ENCODE data around the gene BSND.

BSND gene

DNA sequence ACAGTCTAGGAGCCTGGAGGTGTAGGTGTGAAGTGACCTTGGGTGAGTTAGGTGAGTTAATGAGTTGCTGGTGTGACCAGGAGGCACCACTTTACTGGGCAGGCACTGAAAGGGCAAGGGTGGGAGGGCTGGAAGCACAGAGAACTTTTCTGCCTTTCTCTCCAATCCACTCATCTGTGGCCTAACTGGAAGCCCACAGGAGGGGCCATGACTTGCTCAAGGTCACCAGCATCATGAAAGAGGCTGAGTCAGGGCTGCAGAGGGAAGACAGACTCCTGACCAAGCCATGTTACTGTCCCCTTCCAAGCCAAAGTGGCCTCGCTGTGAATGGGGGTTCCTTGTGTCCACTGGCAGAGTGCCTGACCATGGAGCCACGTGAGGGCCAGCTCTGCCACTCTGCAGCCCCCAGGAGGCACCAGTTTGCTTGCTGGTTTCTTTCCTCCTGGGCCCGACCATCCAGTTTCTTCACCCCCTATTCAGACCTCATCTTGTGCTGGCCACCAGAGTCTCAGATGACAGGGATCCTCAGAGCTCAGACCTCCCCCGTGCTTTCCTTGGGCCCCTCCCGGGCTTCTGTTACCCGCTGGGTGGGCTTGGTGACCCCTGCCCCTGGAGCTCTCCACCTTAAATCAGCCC lies 4.3 kb upstream of the BSND start:
- DNase-seq (ENCODE audit: low spot score), result no peak

- DNase-seq (ENCODE audit: low spot score), result no peak
Observed at GRCh38 chr1:54995013-54995760, 3.5 kb upstream of the BSND start.

DNA sequence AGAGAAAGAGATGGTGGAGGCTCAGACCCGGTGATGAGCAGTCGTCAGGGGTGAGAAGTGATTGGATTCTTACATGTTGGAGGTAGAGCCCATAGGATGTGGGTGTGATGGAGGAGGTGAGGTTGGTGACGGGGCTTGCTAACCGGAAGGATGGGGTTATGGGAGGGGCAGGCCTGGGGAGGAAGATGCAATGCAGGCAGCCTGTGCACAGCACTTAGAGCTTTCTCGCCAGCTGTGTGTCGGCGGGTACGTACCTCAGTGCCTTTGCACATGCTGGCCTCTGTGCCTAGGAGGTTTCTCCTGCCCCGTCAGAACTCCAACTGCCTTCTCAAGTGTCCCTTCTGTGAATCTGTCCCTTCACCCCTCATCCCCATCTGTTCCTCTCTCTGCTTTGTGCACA lies 2.9 kb upstream of the BSND start:
- DNase-seq (ENCODE audit: low spot score), result no peak

DNA sequence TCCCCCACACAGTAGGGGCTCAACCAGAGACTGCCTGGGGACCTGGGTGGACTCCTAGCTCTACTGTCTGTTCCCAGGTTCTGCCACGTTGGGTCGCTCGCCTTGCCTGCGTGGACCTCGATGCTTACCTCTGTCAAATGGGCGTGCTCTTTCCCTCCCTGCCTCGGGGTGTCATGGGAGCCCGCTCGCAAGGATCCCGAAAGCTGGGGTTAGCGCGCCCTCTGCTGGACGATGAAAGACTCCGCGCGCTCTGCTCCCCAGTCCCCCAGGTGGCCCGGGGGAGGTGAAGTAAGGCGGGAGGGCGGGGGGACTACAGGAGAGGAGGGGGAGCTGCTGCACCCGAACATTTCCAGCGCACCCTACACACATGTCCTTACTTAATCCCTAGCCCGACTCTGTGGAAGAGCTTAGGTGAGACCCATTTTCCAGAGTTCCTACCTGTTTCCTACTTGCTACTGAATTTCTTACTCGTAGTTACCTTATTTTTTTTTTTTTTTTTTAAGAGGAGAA lies 2.3 kb upstream of the BSND start:
- peak; percentile 79 for DNase-seq (ENCODE audit: low spot score)

DNA sequence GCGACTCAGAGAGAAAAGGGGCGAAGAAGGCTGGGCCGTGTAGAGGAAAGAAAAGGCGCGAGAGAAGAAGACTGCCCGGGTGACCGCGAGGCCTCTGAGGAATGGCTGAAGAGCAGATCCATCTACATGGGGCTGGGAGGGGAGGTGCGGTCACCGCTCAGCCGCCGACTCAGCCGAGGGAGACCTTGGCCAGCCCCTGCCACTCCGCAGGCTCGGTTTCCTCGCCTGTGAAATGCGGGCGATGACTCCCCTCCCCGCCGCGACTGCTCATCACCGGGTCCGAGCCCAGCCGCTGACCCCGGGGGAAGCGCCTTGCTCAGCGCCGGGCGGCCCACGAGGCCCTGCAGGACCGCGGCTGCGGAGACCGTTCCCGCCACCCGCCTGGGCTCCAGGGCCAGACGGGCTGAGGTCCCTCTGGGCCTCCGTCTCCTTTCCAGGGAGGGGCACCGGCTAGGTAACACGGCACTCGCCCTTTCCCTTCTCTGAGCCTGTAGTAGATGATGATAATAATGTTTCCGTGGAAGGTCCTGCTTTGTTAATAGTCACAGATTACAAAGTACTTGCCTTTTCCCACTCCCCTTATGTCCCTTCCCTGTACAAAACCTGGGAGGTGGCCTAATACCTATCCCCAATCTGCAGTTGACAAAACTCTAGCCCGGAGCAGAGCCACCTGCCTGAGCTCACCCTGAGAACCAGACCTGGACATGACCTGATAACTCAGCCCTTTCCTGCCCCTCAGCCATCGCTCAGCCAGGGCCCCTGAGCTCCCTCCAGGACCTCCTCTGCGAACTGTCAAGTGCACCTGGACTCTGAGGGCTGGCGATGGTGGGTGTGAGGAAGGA lies 1.6 kb upstream of the BSND start:
- DNase-seq (ENCODE audit: low spot score), result no peak

DNA sequence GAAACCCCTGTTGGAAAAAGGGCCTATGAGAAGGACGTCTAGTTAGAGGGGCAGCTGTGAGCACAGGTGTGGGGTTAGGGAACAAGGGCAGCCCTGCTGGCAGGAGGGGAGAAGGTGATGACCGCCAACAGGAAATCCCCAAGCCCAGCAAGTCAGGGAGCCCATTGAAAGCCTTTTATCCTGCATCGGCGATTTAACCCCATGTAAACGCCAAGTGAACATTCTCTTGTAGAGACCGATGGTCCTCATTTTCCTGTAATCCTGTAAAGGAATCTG lies 1.1 kb upstream of the BSND start:
- DNase-seq (ENCODE audit: low spot score), result no peak

GRCh38 chr1:54998100-54998499 lies 633 bp upstream of the BSND start:
- no peak for DNase-seq (ENCODE audit: low spot score)

DNA sequence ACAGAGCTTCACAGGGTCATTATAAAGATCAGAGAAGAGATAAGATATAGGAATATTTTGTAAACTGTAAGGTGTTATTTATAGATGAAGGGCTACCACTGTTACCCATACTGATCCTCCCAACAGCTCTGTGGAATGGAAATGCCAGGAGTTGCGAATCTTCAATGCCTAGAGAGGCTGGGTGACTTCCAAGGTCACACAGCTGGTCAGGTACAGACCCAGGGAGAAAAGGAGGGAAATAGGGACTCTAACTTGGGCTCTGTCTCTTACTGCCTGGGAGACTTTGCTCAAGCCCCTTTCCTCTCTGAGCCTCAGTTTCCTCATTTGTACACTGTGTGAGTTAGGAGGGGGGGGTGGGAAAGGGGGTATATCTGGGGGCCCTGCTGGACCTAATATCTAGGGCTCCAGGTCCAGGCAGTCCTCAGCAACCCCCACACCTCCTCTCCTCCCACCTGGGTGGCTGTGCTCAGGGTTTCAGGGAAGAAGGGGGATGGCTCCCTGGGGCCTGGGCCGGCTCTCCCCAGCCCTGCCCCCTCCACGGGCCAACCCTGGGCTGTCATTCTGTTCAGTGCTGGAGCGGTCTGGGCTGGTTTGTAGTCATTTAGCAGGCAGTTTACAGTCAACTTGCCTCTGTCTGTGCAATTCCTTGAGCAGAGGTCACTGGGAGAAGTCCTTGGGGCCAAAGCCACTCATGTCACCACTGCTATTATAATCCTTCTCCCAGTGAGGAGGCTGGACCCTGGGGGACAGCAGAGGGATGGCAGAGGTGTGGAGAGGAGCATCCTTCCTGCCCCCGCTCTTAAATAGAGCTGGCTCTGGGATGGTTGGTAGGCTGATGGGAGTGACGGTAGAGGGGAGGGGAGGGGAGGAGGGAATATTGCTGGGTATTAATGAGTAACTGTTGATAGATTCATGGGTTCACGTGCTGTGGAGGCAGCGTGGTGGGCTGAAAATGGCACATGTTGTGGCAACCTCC lies 1.7 kb downstream of the BSND start:
- no peak for DNase-seq (ENCODE audit: low spot score)

GRCh38 chr1:55001311-55001710 lies 2.6 kb downstream of the BSND start:
- no peak for DNase-seq (ENCODE audit: low spot score)

- no peak for DNase-seq (ENCODE audit: low spot score)
Observed at GRCh38 chr1:55002686-55003085, 4.0 kb downstream of the BSND start.

DNA sequence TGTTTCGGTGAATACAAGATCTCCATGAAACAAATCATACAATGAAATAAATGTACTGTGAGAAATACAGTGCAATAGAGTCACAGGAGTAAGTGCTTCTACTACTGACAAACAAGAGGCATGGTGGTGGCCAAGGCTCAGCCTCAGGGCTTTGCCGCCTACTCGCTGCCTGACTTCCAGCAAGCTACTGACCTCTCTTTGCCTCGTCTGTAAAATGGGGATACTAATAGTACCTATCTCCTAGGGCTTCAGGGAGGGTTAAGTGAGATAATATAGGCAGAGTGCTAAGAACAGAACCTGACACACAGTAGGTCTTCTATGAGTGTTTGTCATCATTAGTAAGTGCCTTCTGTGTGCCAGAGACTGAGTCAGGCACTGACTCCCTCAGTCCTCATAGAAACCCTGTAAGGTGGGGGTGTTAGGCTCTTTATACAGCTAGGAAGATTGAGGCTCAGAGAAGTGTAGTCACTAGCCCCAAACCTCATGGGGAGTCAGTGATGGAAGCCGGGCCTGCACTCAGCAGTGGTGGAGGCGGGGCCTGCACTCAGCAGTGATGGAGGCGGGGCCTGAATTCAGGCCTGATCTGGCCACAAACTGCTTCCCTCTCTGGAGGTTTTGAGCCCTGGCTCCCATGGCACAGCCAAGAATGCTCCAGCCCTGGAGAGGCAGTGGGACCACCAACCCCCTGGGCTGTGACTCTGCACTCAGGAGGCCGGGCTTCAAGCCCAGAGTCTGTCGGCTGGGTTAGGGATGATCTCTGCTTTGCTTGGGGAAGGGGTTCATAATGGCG lies 6.8 kb downstream of the BSND start:
- DNase-seq (ENCODE audit: low spot score), result no peak

DNA sequence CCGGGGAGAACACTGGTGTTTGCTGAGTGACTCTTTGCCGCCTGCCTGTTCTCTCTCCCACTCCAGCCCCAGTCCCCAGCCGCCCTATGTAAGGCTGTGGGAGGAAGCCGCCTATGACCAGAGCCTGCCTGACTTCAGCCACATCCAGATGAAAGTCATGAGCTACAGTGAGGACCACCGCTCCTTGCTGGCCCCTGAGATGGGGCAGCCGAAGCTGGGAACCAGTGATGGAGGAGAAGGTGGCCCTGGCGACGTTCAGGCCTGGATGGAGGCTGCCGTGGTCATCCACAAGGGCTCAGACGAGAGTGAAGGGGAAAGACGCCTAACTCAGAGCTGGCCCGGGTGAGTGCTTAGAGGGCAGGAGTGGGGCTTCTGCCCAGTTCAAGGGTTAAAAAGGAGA lies 8.2 kb downstream of the BSND start:
- no peak for DNase-seq (ENCODE audit: low spot score)

- DNase-seq (ENCODE audit: low spot score), result peak; percentile 37
Observed at GRCh38 chr1:55007625-55008024, 8.9 kb downstream of the BSND start.

DNA sequence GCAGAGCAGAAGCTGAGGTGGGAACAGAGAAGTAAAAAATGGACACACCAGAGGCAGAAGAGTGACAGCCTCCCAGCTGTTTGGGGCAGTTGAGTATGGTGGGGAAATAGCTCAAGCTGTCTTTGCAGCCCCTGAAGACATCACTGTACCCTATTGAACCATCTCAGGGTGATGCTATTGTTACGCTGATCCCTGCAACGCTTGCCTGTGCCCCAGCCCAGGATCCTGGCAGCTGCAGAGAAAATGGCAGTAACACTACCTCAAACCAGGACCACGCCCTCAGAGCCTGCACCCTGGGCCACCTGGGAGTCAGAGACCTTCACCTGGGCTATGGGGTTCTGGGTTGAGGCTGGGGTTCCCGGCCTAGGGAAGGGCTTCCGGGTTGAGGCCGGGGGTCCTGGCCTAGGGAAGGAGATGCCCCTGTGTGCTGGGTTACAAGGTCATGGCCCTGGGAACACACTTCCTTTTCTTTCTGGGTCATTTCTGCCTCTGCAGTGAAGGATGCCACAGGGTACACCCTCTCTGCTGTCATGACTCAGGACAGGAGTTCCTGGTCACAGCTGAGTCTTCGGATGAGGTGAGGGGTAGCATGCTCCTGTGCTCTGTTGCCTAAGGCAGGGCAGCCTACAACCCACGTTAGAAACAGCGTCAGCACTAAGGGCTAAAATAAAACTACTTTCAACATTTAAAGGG lies 11.6 kb downstream of the BSND start:
- DNase-seq (ENCODE audit: low spot score), result no peak

- no peak for DNase-seq (ENCODE audit: low spot score)
Observed at GRCh38 chr1:55010887-55011217, 12.1 kb downstream of the BSND start.

DNA sequence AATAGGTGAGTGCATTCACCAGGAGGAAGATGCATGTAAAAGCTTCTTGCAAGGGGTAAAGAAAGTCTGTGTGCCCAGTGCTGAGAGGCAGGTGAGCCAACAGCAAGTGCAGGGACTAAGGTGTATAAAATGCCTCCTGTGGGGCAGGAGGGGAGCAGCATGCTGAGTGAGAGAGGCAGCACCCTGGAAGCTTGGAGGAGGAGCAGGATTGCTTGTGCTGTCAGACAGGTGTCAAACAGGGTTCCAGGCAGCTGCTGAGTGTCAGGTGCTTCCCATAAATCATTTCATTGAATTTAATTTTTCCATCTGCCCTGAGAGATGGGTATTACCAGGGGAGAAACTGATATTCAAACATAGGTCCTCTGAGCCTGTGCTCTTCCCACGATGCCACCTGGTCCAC lies 13.9 kb downstream of the BSND start:
- DNase-seq (ENCODE audit: low spot score), result no peak

DNA sequence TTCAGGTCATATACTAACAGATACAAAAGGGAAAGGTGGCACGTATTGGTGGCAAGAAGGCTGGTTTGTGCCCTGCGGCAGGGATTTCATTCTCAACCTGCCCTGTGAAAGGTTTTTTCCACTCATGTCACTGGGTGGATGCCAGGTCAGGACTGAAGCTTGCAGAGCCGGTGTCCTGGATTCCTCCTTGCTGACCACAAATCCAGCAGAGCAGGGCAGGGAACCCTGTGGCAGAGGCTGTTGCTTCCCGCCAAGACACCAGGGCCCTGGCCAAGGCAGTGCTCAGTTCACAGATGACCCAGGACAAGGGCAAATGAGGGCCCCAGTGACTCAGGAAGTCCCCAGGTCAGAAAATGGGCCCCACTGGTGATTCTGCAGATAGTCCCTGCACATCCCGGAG lies 16.4 kb downstream of the BSND start:
- no peak for DNase-seq (ENCODE audit: low spot score)

DNA sequence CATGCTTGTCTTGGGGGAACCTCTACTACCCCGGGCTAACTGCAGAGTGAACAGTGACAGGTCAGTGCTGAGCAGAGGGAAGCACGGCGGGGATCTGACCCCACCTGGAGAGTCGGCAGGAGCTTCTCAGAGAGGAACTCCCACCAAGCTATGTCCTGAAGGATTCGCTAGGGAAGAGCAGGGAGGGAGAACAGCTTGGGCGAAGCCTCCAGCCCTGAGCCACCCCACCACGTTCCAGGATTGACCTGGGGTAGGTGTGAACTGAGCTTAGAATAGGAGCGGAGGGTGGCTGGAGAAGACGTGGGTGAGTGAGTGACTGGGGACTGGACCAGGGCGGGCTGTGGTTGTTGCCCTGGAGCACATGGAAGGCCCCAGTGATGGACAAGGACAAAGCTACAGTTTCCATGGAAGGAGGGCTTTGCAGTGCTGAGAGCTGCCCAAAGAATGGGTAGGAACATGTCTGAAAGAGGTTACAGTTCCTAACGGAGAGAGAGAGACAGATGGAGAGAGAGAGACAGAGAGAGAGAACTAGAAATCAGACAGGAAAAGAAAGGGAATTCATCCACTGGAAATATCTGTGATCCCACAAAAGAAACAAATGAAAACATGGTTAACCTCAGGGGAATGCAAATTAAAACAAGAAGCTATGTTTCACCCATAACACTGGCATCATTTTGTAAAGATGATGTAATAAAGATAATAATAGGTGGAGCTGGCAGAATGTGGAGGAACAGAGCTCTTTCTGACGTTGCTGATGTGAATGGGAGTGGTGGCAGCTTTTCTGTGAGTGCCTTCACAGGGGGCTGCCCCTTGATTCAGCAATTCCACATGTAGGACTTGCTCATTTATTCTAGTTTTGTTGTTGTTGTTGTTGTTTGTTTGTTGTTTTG lies 17.2 kb downstream of the BSND start:
- no peak for DNase-seq (ENCODE audit: low spot score)

GRCh38 chr1:55018395-55018794 lies 19.7 kb downstream of the BSND start:
- no peak for DNase-seq (ENCODE audit: low spot score)
